ENCODE measurements around the gene ABHD16A. TPM values are rescaled to one million over a fixed set of nuclear protein-coding genes. Genes with fewer than 3 reads are reported as not detected.

ABHD16A gene
- total RNA-seq, 1 experiment from 2014 or later, result 47.2 TPM

- no peaks in the 10 kb centered on the region for H3K4me1 ChIP-seq (ENCODE audit: control insufficient read depth, insufficient read depth, low read length)
- H3K4me3 ChIP-seq (ENCODE audit: low read depth in 2 of 2, low read length in 2 of 2), result no peak overlapping the region
- ChIA-PET CTCF (interaction anchor here (0.6 kb wide), 1 partner anchor 12 kb away, joined by 3 read pairs; the partner anchor contains the start of gene ABHD16A), POLR2A (no interaction called here)
- ATAC-seq, result no peak
- in situ Hi-C loops (cut with HindIII; ENCODE audit: low pct_unique_long_range_greater_than_20kb, low sequenced_read_pairs), result no loop called here
- no peak overlapping the region for H3K27ac ChIP-seq (ENCODE audit: low read length)
- TF ChIP-seq REST (IDR thresholded peaks at IDR 0.05; ENCODE audit: insufficient read depth in 1 of 2, low read depth in 2 of 2, low read length in 1 of 2) (no peak), SIN3A (IDR thresholded peaks at IDR 0.05; ENCODE audit: borderline replicate concordance, insufficient read depth, low read depth, low read length) (no peak), POLR2AphosphoS5 (IDR thresholded peaks at IDR 0.05; ENCODE audit: low read depth, low read length) (no peak), TCF7L2 (IDR thresholded peaks at IDR 0.05; ENCODE audit: low read depth, low read length) (no peak)
- TF ChIP-seq, protein P1, sequence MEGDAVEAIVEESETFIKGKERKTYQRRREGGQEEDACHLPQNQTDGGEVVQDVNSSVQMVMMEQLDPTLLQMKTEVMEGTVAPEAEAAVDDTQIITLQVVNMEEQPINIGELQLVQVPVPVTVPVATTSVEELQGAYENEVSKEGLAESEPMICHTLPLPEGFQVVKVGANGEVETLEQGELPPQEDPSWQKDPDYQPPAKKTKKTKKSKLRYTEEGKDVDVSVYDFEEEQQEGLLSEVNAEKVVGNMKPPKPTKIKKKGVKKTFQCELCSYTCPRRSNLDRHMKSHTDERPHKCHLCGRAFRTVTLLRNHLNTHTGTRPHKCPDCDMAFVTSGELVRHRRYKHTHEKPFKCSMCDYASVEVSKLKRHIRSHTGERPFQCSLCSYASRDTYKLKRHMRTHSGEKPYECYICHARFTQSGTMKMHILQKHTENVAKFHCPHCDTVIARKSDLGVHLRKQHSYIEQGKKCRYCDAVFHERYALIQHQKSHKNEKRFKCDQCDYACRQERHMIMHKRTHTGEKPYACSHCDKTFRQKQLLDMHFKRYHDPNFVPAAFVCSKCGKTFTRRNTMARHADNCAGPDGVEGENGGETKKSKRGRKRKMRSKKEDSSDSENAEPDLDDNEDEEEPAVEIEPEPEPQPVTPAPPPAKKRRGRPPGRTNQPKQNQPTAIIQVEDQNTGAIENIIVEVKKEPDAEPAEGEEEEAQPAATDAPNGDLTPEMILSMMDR (IDR thresholded peaks at IDR 0.05), result no peak
- 0 out of 2 replicates have a peak, but pooled peaks cover 5% of the 10 kb centered on the region for H3K36me3 ChIP-seq (ENCODE audit: control insufficient read depth, insufficient read depth, low read length)
- DNase-seq (ENCODE audit: low read depth, low spot score), result no peak
- no peaks in the 10 kb centered on the region for H3K9me3 ChIP-seq (ENCODE audit: control insufficient read depth, insufficient read depth, low read depth, low read length)
- no TSS peak for BruUV-seq (replicated peaks)
- no peaks in the 10 kb centered on the region for H3K27me3 ChIP-seq (ENCODE audit: control insufficient read depth, insufficient read depth, low read length)
- intact Hi-C loops (cut with micrococcal nuclease; ENCODE audit: unreplicated experiment), result no loop called here
These were observed 11.5 kb downstream of the ABHD16A start for GRCh38 chr6:31691564-31692108.

DNA sequence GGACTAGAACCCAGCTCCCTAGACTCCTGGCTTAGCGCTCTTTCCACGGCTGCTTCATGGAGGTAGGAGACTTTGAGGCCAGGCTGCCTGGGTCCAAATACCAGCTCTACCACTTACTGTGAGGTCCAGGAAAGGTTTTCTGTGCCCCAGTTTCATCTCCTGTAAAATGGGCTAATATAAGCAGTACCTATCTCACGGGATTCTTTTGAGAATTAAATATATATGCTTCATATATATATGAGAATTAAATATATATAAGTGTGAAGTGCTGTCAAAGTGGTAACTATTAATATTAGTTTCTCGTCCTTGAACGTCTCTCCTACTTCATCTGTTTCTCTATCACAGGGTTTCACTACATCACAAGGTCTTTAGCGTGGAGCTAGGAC lies 12.1 kb downstream of the ABHD16A start:
- H3K27me3 ChIP-seq (ENCODE audit: control insufficient read depth, insufficient read depth, low read length), result no peaks in the 10 kb centered on the region
- no peaks in the 10 kb centered on the region for H3K4me1 ChIP-seq (ENCODE audit: control insufficient read depth, insufficient read depth, low read length)
- POLR2A ChIA-PET, result no interaction called here
- in situ Hi-C loops (cut with HindIII; ENCODE audit: low pct_unique_long_range_greater_than_20kb, low sequenced_read_pairs), result no loop called here
- BruUV-seq (replicated peaks), result no TSS peak
- intact Hi-C loops (cut with micrococcal nuclease; ENCODE audit: unreplicated experiment), result no loop called here
- TF ChIP-seq POLR2AphosphoS5 (IDR thresholded peaks at IDR 0.05; ENCODE audit: low read depth, low read length), result no peak
- TF ChIP-seq REST (IDR thresholded peaks at IDR 0.05; ENCODE audit: insufficient read depth in 1 of 2, low read depth in 2 of 2, low read length in 1 of 2), result no peak
- no peak for TF ChIP-seq SIN3A (IDR thresholded peaks at IDR 0.05; ENCODE audit: borderline replicate concordance, insufficient read depth, low read depth, low read length)
- TF ChIP-seq, protein P1 (IDR thresholded peaks at IDR 0.05), result no peak
- no peak for TF ChIP-seq TCF7L2 (IDR thresholded peaks at IDR 0.05; ENCODE audit: low read depth, low read length)
- CTCF ChIA-PET, result no interaction called here
- no peak overlapping the region for H3K27ac ChIP-seq (ENCODE audit: low read length)
- no peaks in the 10 kb centered on the region for H3K9me3 ChIP-seq (ENCODE audit: control insufficient read depth, insufficient read depth, low read depth, low read length)
- ATAC-seq, result no peak
- H3K36me3 ChIP-seq (ENCODE audit: control insufficient read depth, insufficient read depth, low read length), result 0 out of 2 replicates have a peak, but pooled peaks cover 5% of the 10 kb centered on the region
- no peak for DNase-seq (ENCODE audit: low read depth, low spot score)
- H3K4me3 ChIP-seq (ENCODE audit: low read depth in 2 of 2, low read length in 2 of 2), result no peak overlapping the region

Measured in Panc1 (cell line).